ENCODE measurements around the gene MAN2A2. TPM values are rescaled to one million over a fixed set of nuclear protein-coding genes. Genes with fewer than 3 reads are reported as not detected.

MAN2A2 gene
- total and polyA plus RNA-seq, 2 of the 8 experiments (the other 6 are each of a cell fraction or from before 2014, with no cell fraction given) = 23.1 to 29.7 TPM

DNA sequence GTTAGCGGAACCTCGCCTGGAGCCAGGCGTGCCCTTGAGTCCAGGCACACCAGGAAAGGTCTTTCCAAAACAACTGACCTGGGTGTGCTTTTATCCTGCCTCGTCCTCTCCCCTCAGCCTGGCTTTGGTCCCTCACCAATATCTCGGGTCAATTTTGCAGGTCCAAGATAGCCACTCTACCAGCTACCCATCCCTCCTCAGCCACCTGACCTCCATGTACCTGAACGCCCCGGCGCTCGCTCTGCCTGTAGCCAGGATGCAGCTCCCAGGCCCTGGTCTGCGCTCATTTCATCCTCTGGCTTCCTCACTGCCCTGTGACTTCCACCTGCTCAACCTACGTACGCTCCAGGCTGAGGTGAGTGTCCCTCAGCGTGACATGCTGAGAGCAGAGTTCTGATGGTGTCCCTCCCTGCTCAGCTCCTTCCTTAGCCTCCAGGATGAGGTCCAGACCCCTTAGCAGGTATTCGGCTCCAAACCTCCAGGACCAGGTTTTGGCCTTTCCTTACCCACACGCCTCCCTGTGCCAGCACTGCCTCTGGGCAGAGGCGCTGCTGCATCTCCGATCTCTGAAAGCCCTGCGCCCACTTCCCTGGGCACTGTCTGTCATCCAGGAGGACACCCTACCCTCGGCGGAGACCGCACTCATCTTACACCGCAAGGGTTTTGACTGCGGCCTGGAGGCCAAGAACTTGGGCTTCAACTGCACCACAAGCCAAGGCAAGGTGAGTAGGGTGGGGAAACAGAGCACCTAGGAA lies 15.1 kb downstream of the MAN2A2 start (continued):
- TF ChIP-seq, protein P1, sequence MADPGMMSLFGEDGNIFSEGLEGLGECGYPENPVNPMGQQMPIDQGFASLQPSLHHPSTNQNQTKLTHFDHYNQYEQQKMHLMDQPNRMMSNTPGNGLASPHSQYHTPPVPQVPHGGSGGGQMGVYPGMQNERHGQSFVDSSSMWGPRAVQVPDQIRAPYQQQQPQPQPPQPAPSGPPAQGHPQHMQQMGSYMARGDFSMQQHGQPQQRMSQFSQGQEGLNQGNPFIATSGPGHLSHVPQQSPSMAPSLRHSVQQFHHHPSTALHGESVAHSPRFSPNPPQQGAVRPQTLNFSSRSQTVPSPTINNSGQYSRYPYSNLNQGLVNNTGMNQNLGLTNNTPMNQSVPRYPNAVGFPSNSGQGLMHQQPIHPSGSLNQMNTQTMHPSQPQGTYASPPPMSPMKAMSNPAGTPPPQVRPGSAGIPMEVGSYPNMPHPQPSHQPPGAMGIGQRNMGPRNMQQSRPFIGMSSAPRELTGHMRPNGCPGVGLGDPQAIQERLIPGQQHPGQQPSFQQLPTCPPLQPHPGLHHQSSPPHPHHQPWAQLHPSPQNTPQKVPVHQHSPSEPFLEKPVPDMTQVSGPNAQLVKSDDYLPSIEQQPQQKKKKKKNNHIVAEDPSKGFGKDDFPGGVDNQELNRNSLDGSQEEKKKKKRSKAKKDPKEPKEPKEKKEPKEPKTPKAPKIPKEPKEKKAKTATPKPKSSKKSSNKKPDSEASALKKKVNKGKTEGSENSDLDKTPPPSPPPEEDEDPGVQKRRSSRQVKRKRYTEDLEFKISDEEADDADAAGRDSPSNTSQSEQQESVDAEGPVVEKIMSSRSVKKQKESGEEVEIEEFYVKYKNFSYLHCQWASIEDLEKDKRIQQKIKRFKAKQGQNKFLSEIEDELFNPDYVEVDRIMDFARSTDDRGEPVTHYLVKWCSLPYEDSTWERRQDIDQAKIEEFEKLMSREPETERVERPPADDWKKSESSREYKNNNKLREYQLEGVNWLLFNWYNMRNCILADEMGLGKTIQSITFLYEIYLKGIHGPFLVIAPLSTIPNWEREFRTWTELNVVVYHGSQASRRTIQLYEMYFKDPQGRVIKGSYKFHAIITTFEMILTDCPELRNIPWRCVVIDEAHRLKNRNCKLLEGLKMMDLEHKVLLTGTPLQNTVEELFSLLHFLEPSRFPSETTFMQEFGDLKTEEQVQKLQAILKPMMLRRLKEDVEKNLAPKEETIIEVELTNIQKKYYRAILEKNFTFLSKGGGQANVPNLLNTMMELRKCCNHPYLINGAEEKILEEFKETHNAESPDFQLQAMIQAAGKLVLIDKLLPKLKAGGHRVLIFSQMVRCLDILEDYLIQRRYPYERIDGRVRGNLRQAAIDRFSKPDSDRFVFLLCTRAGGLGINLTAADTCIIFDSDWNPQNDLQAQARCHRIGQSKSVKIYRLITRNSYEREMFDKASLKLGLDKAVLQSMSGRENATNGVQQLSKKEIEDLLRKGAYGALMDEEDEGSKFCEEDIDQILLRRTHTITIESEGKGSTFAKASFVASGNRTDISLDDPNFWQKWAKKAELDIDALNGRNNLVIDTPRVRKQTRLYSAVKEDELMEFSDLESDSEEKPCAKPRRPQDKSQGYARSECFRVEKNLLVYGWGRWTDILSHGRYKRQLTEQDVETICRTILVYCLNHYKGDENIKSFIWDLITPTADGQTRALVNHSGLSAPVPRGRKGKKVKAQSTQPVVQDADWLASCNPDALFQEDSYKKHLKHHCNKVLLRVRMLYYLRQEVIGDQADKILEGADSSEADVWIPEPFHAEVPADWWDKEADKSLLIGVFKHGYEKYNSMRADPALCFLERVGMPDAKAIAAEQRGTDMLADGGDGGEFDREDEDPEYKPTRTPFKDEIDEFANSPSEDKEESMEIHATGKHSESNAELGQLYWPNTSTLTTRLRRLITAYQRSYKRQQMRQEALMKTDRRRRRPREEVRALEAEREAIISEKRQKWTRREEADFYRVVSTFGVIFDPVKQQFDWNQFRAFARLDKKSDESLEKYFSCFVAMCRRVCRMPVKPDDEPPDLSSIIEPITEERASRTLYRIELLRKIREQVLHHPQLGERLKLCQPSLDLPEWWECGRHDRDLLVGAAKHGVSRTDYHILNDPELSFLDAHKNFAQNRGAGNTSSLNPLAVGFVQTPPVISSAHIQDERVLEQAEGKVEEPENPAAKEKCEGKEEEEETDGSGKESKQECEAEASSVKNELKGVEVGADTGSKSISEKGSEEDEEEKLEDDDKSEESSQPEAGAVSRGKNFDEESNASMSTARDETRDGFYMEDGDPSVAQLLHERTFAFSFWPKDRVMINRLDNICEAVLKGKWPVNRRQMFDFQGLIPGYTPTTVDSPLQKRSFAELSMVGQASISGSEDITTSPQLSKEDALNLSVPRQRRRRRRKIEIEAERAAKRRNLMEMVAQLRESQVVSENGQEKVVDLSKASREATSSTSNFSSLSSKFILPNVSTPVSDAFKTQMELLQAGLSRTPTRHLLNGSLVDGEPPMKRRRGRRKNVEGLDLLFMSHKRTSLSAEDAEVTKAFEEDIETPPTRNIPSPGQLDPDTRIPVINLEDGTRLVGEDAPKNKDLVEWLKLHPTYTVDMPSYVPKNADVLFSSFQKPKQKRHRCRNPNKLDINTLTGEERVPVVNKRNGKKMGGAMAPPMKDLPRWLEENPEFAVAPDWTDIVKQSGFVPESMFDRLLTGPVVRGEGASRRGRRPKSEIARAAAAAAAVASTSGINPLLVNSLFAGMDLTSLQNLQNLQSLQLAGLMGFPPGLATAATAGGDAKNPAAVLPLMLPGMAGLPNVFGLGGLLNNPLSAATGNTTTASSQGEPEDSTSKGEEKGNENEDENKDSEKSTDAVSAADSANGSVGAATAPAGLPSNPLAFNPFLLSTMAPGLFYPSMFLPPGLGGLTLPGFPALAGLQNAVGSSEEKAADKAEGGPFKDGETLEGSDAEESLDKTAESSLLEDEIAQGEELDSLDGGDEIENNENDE (IDR thresholded peaks at IDR 0.05; ENCODE audit: insufficient replicate concordance, low read length) = no peak
- TF ChIP-seq KDM1A (IDR thresholded peaks at IDR 0.05; ENCODE audit: borderline replicate concordance, low read length) (no peak), SIRT6 (IDR thresholded peaks at IDR 0.05; ENCODE audit: low read length) (no peak), KDM5A (IDR thresholded peaks at IDR 0.05; ENCODE audit: low read length) (no peak), USF2 (IDR thresholded peaks at IDR 0.05; ENCODE audit: low read length) (no peak), TEAD4 (IDR thresholded peaks at IDR 0.05; ENCODE audit: low read depth, low read length) (no peak), HDAC6 (IDR thresholded peaks at IDR 0.05; ENCODE audit: low read depth, low read length) (no peak), NRF1 (IDR thresholded peaks at IDR 0.05; ENCODE audit: low read depth, low read length) (no peak), ATF3 (IDR thresholded peaks at IDR 0.05; ENCODE audit: insufficient read depth, low read depth, low read length) (no peak)
